Measurements from ENCODE around the gene CNTNAP2. TPM values are rescaled to one million over a fixed set of nuclear protein-coding genes. Genes with fewer than 3 reads are reported as not detected.

Gene CNTNAP2
- total RNA-seq, 1 donor from 2014 or later = 5.4 TPM

GRCh38 chr7:147412109-147412508 lies 1295.5 kb downstream of the CNTNAP2 start:
- no peak overlapping the region for H3K27ac Mint-ChIP-seq (ENCODE audit: unreplicated experiment)

GRCh38 chr7:147412782-147413556 lies 1296.4 kb downstream of the CNTNAP2 start:
- Mint-ChIP-seq H3K9me3 (ENCODE audit: unreplicated experiment) (peaks cover 14% of the 10 kb centered on the region), H3K4me1 (ENCODE audit: unreplicated experiment) (no peaks in the 10 kb centered on the region), H3K4me3 (ENCODE audit: unreplicated experiment) (no peak overlapping the region), H3K36me3 (ENCODE audit: low read depth, unreplicated experiment) (no peaks in the 10 kb centered on the region), H3K27me3 (ENCODE audit: unreplicated experiment) (peaks cover 1% of the 10 kb centered on the region), H3K27ac (ENCODE audit: unreplicated experiment) (no peak overlapping the region)
- no peak for TF ChIP-seq CTCF (IDR thresholded peaks at IDR 0.05; ENCODE audit: unreplicated experiment)
- no peak for DNase-seq (ENCODE audit: low spot score)

More at GRCh38 chr7:147412109-147412508, 1295.5 kb downstream of the CNTNAP2 start:
- TF ChIP-seq CTCF (IDR thresholded peaks at IDR 0.05; ENCODE audit: unreplicated experiment) = no peak
- no peak for DNase-seq (ENCODE audit: low spot score)
- Mint-ChIP-seq H3K36me3 (ENCODE audit: low read depth, unreplicated experiment) (no peaks in the 10 kb centered on the region), H3K9me3 (ENCODE audit: unreplicated experiment) (peaks cover 17% of the 10 kb centered on the region), H3K27me3 (ENCODE audit: unreplicated experiment) (peaks cover 1% of the 10 kb centered on the region), H3K4me3 (ENCODE audit: unreplicated experiment) (no peak overlapping the region), H3K4me1 (ENCODE audit: unreplicated experiment) (no peaks in the 10 kb centered on the region)

- no peak for TF ChIP-seq CTCF (IDR thresholded peaks at IDR 0.05; ENCODE audit: unreplicated experiment)
- H3K9me3 Mint-ChIP-seq (ENCODE audit: unreplicated experiment) = peaks cover 12% of the 10 kb centered on the region
- H3K27ac Mint-ChIP-seq (ENCODE audit: unreplicated experiment) = no peak overlapping the region
- no peak overlapping the region for H3K4me3 Mint-ChIP-seq (ENCODE audit: unreplicated experiment)
- DNase-seq (ENCODE audit: low spot score) = no peak
- peaks cover 1% of the 10 kb centered on the region for H3K27me3 Mint-ChIP-seq (ENCODE audit: unreplicated experiment)
- no peaks in the 10 kb centered on the region for H3K4me1 Mint-ChIP-seq (ENCODE audit: unreplicated experiment)
- no peaks in the 10 kb centered on the region for H3K36me3 Mint-ChIP-seq (ENCODE audit: low read depth, unreplicated experiment)
These were observed 1296.9 kb downstream of the CNTNAP2 start for GRCh38 chr7:147413557-147413870.

GRCh38 chr7:147415991-147416390 lies 1299.4 kb downstream of the CNTNAP2 start:
- Mint-ChIP-seq H3K4me3 (ENCODE audit: unreplicated experiment) (no peak overlapping the region), H3K36me3 (ENCODE audit: low read depth, unreplicated experiment) (no peaks in the 10 kb centered on the region), H3K27ac (ENCODE audit: unreplicated experiment) (no peak overlapping the region), H3K9me3 (ENCODE audit: unreplicated experiment) (peaks cover 7% of the 10 kb centered on the region), H3K4me1 (ENCODE audit: unreplicated experiment) (no peaks in the 10 kb centered on the region), H3K27me3 (ENCODE audit: unreplicated experiment) (no peaks in the 10 kb centered on the region)
- no peak for TF ChIP-seq CTCF (IDR thresholded peaks at IDR 0.05; ENCODE audit: unreplicated experiment)
- no peak for DNase-seq (ENCODE audit: low spot score)

GRCh38 chr7:147418966-147419365 lies 1302.4 kb downstream of the CNTNAP2 start:
- no peak for DNase-seq (ENCODE audit: low spot score)
- Mint-ChIP-seq H3K27ac (ENCODE audit: unreplicated experiment) (no peak overlapping the region), H3K4me1 (ENCODE audit: unreplicated experiment) (no peaks in the 10 kb centered on the region), H3K4me3 (ENCODE audit: unreplicated experiment) (no peak overlapping the region), H3K27me3 (ENCODE audit: unreplicated experiment) (no peaks in the 10 kb centered on the region), H3K36me3 (ENCODE audit: low read depth, unreplicated experiment) (no peaks in the 10 kb centered on the region), H3K9me3 (ENCODE audit: unreplicated experiment) (peaks cover 7% of the 10 kb centered on the region)
- no peak for TF ChIP-seq CTCF (IDR thresholded peaks at IDR 0.05; ENCODE audit: unreplicated experiment)
